IPS DF 19.7 (cell line): ENCODE results near the gene PRKCI.
"Not testable (repeated sequence)": the region's sequence is repeated elsewhere in the genome, so short reads cannot be mapped to it uniquely, and the experiment has no call there.

Experiments used
- DNase-seq: peaks from one replicate; pipeline ENCODE4 v3.0.0-alpha.2; 2013; ENCODE audit warnings: low read depth, low spot score

PRKCI gene

GRCh38 chr3:170342273-170342672 is 120.0 kb downstream of the PRKCI start:
- DNase-seq = not testable (repeated sequence)

GRCh38 chr3:170343859-170344258 is 121.6 kb downstream of the PRKCI start:
- not testable (repeated sequence) for DNase-seq

- no peak for DNase-seq
Observed at GRCh38 chr3:170344971-170345370, 122.7 kb downstream of the PRKCI start.

- DNase-seq = no peak
Observed at GRCh38 chr3:170346481-170347392, 124.5 kb downstream of the PRKCI start.

GRCh38 chr3:170350515-170351413 is 128.5 kb downstream of the PRKCI start:
- no peak for DNase-seq

GRCh38 chr3:170352936-170353335 is 130.7 kb downstream of the PRKCI start:
- no peak for DNase-seq

- DNase-seq = no peak
Observed at GRCh38 chr3:170353485-170353884, 131.3 kb downstream of the PRKCI start.

GRCh38 chr3:170354760-170355159 is 132.5 kb downstream of the PRKCI start:
- DNase-seq = no peak
